Smooth muscle cell (in vitro differentiated cells): Measurements from ENCODE around the gene SYMPK. TPM values are rescaled to one million over a fixed set of nuclear protein-coding genes. Genes with fewer than 3 reads are reported as not detected.

Source experiments
- DNase-seq: peaks from one replicate; lab custom pipeline; 2025; ENCODE audit not compliant: unreplicated experiment; lab: John Stamatoyannopoulos, UW
- H2AFZ ChIP-seq: fragments of 200-600 bp; sonication (generic); 2 replicates; pipeline ENCODE4 v1.6.0; 2016; ENCODE audit warnings: antibody characterized with exemption, low read depth, mild to moderate bottlenecking
- H3F3A ChIP-seq: fragments of 200-600 bp; sonication (generic); 2 replicates; pipeline ENCODE4 v1.6.0; 2017; ENCODE audit warnings: antibody characterized with exemption, low read depth
- H3K27ac ChIP-seq: fragments of 200-600 bp; sonication (generic); 2 replicates; pipeline ENCODE4 v1.5.1; 2016; ENCODE audit warnings: low read depth, mild to moderate bottlenecking
- H3K27me3 ChIP-seq: fragments of 200-600 bp; sonication (generic); 2 replicates; pipeline ENCODE4 v1.6.1; 2016; ENCODE audit warnings: low read depth, mild to moderate bottlenecking
- H3K36me3 ChIP-seq: fragments of 200-600 bp; sonication (generic); 2 replicates; pipeline ENCODE4 v1.5.1; 2016; ENCODE audit warnings: low read depth
- H3K4me1 ChIP-seq: fragments of 200-600 bp; sonication (generic); 2 replicates; pipeline ENCODE4 v1.5.1; 2016; ENCODE audit warnings: low read depth
- H3K4me2 ChIP-seq: fragments of 200-600 bp; sonication (generic); 2 replicates; pipeline ENCODE4 v1.6.0; 2016; ENCODE audit warnings: mild to moderate bottlenecking
- H3K4me3 ChIP-seq: fragments of 200-600 bp; sonication (generic); 2 replicates; pipeline ENCODE4 v1.5.1; 2016; ENCODE audit warnings: mild to moderate bottlenecking
- H3K79me2 ChIP-seq: fragments of 200-600 bp; sonication (generic); 2 replicates; pipeline ENCODE4 v1.6.0; 2016; ENCODE audit warnings: low read depth, mild to moderate bottlenecking
- H3K9ac ChIP-seq: fragments of 200-600 bp; sonication (generic); 2 replicates; pipeline ENCODE4 v1.6.0; 2016; ENCODE audit warnings: low read depth
- H3K9me3 ChIP-seq: fragments of 200-600 bp; sonication (generic); replicated peaks from 2 replicates; pipeline ENCODE4 v1.5.1; 2016; ENCODE audit warnings: low read depth
- H4K20me1 ChIP-seq: fragments of 200-600 bp; sonication (generic); 2 replicates; pipeline ENCODE4 v1.6.0; 2016; ENCODE audit warnings: low read depth
- CTCF ChIP-seq: fragments of 200-600 bp; sonication (generic); IDR thresholded peaks from 2 replicates; pipeline ENCODE4 v1.5.1; 2017; ENCODE audit warnings: borderline replicate concordance, mild to moderate bottlenecking, antibody characterized with exemption; ENCODE audit not compliant: insufficient read depth, poor library complexity, severe bottlenecking
- WGBS: methylation state at CpG from one replicate; pipeline ENCODE4 v1.1.7; 2016; ENCODE audit warnings: low lambda C conversion rate; 5-methylcytosine and 5-hydroxymethylcytosine counted together
- polyA plus RNA-seq: library from polyadenylated mRNA; unstranded; fragments of >200 nt; fragmentation: Nextera tagmentation; extraction: Ambion mirVana; gene quantifications from 2 replicates; pipeline ENCODE4 v1.2.1, GENCODE V29; 2016
- total RNA-seq: library from RNA; depleted of rRNA; stranded (reverse); fragments of >200 nt; gene quantifications from 2 replicates; pipeline ENCODE4 v1.2.3, GENCODE V29; 2014

Gene SYMPK
- total and polyA plus RNA-seq, 2 experiments from 2014 or later, result 28.6 to 30.9 TPM

DNA sequence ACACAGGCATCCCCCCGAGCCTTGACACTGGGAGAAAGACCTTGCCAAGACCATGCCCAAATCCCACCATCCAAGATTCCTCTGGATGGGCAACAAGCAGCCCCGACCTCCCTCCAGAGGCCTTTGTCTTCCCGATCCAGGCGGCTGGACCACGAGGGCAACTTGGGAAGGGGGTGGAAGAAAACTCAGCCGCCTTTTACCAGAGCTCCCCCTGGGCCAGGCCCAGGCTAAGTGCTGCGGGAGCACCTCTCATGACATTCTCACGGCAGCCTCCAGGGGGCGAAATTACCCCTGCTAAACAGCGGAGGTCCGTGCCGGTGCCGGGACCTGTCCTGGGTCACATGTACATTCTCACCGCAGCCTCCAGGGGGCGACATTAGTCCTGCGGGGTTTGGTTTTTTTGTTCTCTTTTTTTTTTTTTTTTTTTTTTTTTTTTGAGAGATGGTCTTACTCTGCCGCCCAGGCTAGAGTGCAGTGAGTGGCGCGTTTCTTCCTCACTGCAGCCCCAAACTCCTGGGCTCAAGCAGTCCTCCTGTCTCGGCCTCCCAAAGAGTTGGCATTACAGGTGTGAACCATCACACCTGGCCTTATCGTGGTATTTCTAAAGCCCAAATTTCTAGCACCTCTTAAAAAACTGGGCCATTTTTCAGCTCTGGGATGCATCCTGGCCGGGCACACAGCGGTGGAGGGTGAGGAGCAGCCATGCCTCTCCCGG lies 45.8 kb downstream of the SYMPK start:
- DNase-seq, result peak; percentile 92
- no peak overlapping the region for H2AFZ ChIP-seq
- peak overlapping the region; percentile 93 for H3K4me2 ChIP-seq
- H3K4me1 ChIP-seq, result peaks cover 13% of the 10 kb centered on the region
- H3F3A ChIP-seq, result no peaks in the 10 kb centered on the region
- H3K27me3 ChIP-seq, result no peaks in the 10 kb centered on the region
- 24% methylated on average over 24 of the region's 24 CpGs for whole genome bisulfite sequencing
- H4K20me1 ChIP-seq, result no peaks in the 10 kb centered on the region
- H3K27ac ChIP-seq, result no peak overlapping the region
- peak; percentile 90 for TF ChIP-seq CTCF
- no peak overlapping the region for H3K9ac ChIP-seq
- no peaks in the 10 kb centered on the region for H3K36me3 ChIP-seq
- no peak overlapping the region for H3K4me3 ChIP-seq
- H3K9me3 ChIP-seq, result no peaks in the 10 kb centered on the region
- H3K79me2 ChIP-seq, result no peaks in the 10 kb centered on the region

DNA sequence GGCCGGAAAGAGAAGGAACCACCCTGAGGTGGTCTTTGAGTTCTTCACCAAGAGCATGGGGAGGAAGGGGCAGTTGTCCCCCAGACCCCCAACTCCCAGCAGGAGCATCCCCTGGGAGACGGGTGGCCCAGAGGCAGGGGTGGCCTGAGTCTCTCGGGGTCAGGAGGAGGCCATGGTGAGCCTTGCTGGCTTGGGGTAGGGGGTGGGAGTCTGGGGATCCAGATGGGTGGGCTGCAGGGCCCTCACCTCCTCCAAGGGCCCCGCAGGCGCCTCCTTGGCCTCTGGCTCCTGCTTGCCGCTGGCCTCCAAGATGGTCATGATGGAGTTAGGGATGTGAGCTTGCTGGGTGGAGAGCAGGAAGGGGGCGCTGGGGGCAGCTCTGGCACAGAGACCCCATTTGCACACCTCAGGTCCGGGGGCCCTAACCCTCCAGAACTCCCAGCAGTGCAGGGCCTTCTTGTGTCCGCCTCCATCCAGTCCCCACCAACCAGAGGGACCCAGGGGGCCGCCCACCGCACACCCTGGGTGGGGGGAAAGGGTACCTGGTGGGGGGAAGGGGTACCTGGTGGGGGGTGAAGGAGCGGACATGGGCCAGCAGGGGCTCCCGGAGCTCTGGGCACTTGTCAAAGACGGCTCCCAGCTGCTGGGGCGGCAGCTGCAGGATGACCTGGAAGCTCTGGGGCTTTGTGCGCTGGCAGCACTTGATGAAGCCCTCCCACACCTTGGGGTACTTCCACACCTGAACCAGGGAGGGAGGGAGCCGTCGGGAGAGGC lies 46.5 kb downstream of the SYMPK start:
- no peak for TF ChIP-seq CTCF
- no peaks in the 10 kb centered on the region for H3F3A ChIP-seq
- no peaks in the 10 kb centered on the region for H3K36me3 ChIP-seq
- 58% methylated on average over 17 of the region's 18 CpGs for WGBS
- H3K27me3 ChIP-seq, result no peaks in the 10 kb centered on the region
- H3K27ac ChIP-seq, result peak overlapping the region; percentile 4
- no peaks in the 10 kb centered on the region for H3K79me2 ChIP-seq
- H3K4me2 ChIP-seq, result peak overlapping the region; percentile 93
- peak overlapping the region; percentile 69 for H3K4me3 ChIP-seq
- DNase-seq, result no peak
- H3K4me1 ChIP-seq, result peaks cover 13% of the 10 kb centered on the region
- no peak overlapping the region for H2AFZ ChIP-seq
- H3K9me3 ChIP-seq, result no peaks in the 10 kb centered on the region
- H4K20me1 ChIP-seq, result no peaks in the 10 kb centered on the region
- no peak overlapping the region for H3K9ac ChIP-seq

GRCh38 chr19:45815481-45816216 lies 47.3 kb downstream of the SYMPK start:
- no peak for TF ChIP-seq CTCF
- peak overlapping the region; percentile 69 for H3K4me3 ChIP-seq
- H3K4me2 ChIP-seq, result peak overlapping the region; percentile 93
- H3K27me3 ChIP-seq, result no peaks in the 10 kb centered on the region
- no peak overlapping the region for H2AFZ ChIP-seq
- no peak for DNase-seq
- 0% methylated on average over 17 of the region's 44 CpGs for WGBS
- H4K20me1 ChIP-seq, result no peaks in the 10 kb centered on the region
- peak overlapping the region; percentile 4 for H3K27ac ChIP-seq
- H3K9ac ChIP-seq, result peak overlapping the region; percentile 22
- no peaks in the 10 kb centered on the region for H3K9me3 ChIP-seq
- peaks cover 13% of the 10 kb centered on the region for H3K4me1 ChIP-seq
- no peaks in the 10 kb centered on the region for H3F3A ChIP-seq
- H3K79me2 ChIP-seq, result no peaks in the 10 kb centered on the region
- H3K36me3 ChIP-seq, result no peaks in the 10 kb centered on the region
